SK-N-SH (cell line): Measurements from ENCODE around the gene CCDC18. TPM values are rescaled to one million over a fixed set of nuclear protein-coding genes. Genes with fewer than 3 reads are reported as not detected.
A peak's percentile ranks its signal among the peaks of the same experiment; 100 is the strongest.

Experiments used
- CTCF ChIA-PET: fragments of 300-600, 350-600 bp; formaldehyde crosslinking; extraction: SDS; loops from one replicate; lab custom pipeline; 2021; lab: Yijun Ruan, JAX
- POLR2A ChIA-PET: fragments of 350-600 bp; sonication (Branson Sonifier 250); formaldehyde crosslinking; extraction: SDS; loops from one replicate; lab custom pipeline; 2020; ENCODE audit warnings: antibody characterized with exemption, inconsistent platforms; lab: Yijun Ruan, JAX
- DNase-seq: peaks from one replicate; pipeline ENCODE4 v3.0.0; 2012
- H2AFZ ChIP-seq: fragments of 200-600 bp; sonication (generic); 2 replicates; pipeline ENCODE4 v1.8.1; 2016; ENCODE audit warnings: antibody characterized with exemption, mild to moderate bottlenecking, low read depth
- H3F3A ChIP-seq: fragments of 200-600 bp; sonication (generic); replicated peaks from 2 replicates; pipeline ENCODE3; 2016; ENCODE audit warnings: antibody characterized with exemption, mild to moderate bottlenecking; ENCODE audit not compliant: insufficient read depth
- H3K27ac ChIP-seq, 2 experiments: fragments of 200-500 bp in 1 of 2; fragments of 200-600 bp in 1 of 2; sonication (Bioruptor generic) in 1 of 2; sonication (generic), shearing (Covaris generic) in 1 of 2; 2 replicates each; pipeline versions ENCODE4 v1.5.1 to v1.6.1; 2014 to 2016; ENCODE audit warnings: low read depth in 2 of 2, inconsistent platforms in 1 of 2, low read length in 1 of 2, mild to moderate bottlenecking in 1 of 2, mixed read lengths in 1 of 2
- H3K27me3 ChIP-seq: fragments of 200-600 bp; sonication (generic), shearing (Covaris generic); 2 replicates; pipeline ENCODE4 v1.6.1; 2016; ENCODE audit warnings: mixed run types; ENCODE audit not compliant: insufficient read depth
- H3K36me3 ChIP-seq, 2 experiments: fragments of 200-500 bp in 1 of 2; fragments of 200-600 bp in 1 of 2; sonication (Bioruptor generic) in 1 of 2; sonication (generic) in 1 of 2; replicated peaks in 1 of 2; 2 replicates each; pipeline versions ENCODE3 to v1.5.1; 2014 to 2016; ENCODE audit warnings: low read length in 1 of 2, mild to moderate bottlenecking in 1 of 2; ENCODE audit not compliant: insufficient read depth in 2 of 2, control insufficient read depth in 1 of 2
- H3K4me1 ChIP-seq, 2 experiments: fragments of 200-500 bp in 1 of 2; fragments of 200-600 bp in 1 of 2; sonication (Bioruptor generic) in 1 of 2; sonication (generic), shearing (Covaris generic) in 1 of 2; 2 replicates each; pipeline versions ENCODE4 v1.5.1 to v1.6.1; 2014 to 2016; ENCODE audit warnings: low read depth in 1 of 2, low read length in 1 of 2, mixed run types in 1 of 2; ENCODE audit not compliant: insufficient read depth in 2 of 2, control insufficient read depth in 1 of 2
- H3K4me2 ChIP-seq: fragments of 200-600 bp; sonication (generic), shearing (Covaris generic); 2 replicates; pipeline ENCODE4 v1.6.1; 2017; ENCODE audit warnings: mixed run types
- H3K4me3 ChIP-seq, 2 experiments: fragments of 200-500 bp in 1 of 2; fragments of 200-600 bp in 1 of 2; sonication (Bioruptor generic) in 1 of 2; sonication (generic), shearing (Covaris generic) in 1 of 2; 2 replicates each; pipeline versions ENCODE4 v1.5.1 to v1.8.1; 2014 to 2016; ENCODE audit warnings: low read depth in 2 of 2, inconsistent platforms in 1 of 2, low read length in 1 of 2, mild to moderate bottlenecking in 1 of 2, mixed read lengths in 1 of 2, moderate library complexity in 1 of 2
- H3K79me2 ChIP-seq: fragments of 200-600 bp; sonication (generic); 2 replicates; pipeline ENCODE4 v1.8.1; 2017; ENCODE audit warnings: mild to moderate bottlenecking; ENCODE audit not compliant: insufficient read depth
- H3K9ac ChIP-seq: fragments of 200-600 bp; sonication (generic); 2 replicates; pipeline ENCODE4 v1.6.1; 2017; ENCODE audit warnings: mixed run types
- H3K9me2 ChIP-seq: fragments of 200-600 bp; sonication (generic); 2 replicates; pipeline ENCODE4 v1.6.1; 2017; ENCODE audit warnings: mixed run types
- H3K9me3 ChIP-seq: fragments of 200-600 bp; sonication (generic); 2 replicates; pipeline ENCODE4 v1.6.1; 2017; ENCODE audit warnings: mixed run types, mild to moderate bottlenecking, moderate library complexity
- H4K20me1 ChIP-seq: fragments of 200-600 bp; sonication (generic); 2 replicates; pipeline ENCODE4 v1.6.1; 2017; ENCODE audit warnings: mild to moderate bottlenecking, mixed run types; ENCODE audit not compliant: insufficient read depth
- ELF1 ChIP-seq: IDR thresholded peaks from 2 replicates; pipeline ENCODE4 v1.4.0; 2012
- EP300 ChIP-seq, 2 experiments: IDR thresholded peaks; 2 replicates each; pipeline versions ENCODE4 v1.4.0 to v1.6.1; 2012; ENCODE audit warnings: borderline replicate concordance in 1 of 2, low read depth in 1 of 2, low read length in 1 of 2
- EZH2phosphoT487 ChIP-seq: fragments of 200-600 bp; sonication (generic); IDR thresholded peaks from 2 replicates; pipeline ENCODE4 v1.6.1; 2017; ENCODE audit warnings: low read depth, mixed run types, mild to moderate bottlenecking, antibody characterized with exemption, moderate library complexity, borderline replicate concordance
- FOSL2 ChIP-seq: IDR thresholded peaks from 2 replicates; pipeline ENCODE4 v1.4.0; 2012; ENCODE audit warnings: low read depth, mild to moderate bottlenecking, moderate library complexity, borderline replicate concordance
- FOXJ3 ChIP-seq: sonication (generic); formaldehyde crosslinking; IDR thresholded peaks from 2 replicates; pipeline ENCODE4 v1.5.1; 2020; ENCODE audit warnings: mild to moderate bottlenecking, missing genetic modification reagents
- FOXM1 ChIP-seq: IDR thresholded peaks from 2 replicates; pipeline ENCODE4 v1.4.0; 2012; ENCODE audit warnings: low read depth, mild to moderate bottlenecking
- GABPA ChIP-seq: IDR thresholded peaks from 2 replicates; pipeline ENCODE4 v1.4.0; 2012; ENCODE audit warnings: low read depth, mild to moderate bottlenecking
- GATA2 ChIP-seq: sonication (generic); formaldehyde crosslinking; IDR thresholded peaks from 2 replicates; pipeline ENCODE4 v1.5.0; 2020; ENCODE audit warnings: mild to moderate bottlenecking, missing genetic modification reagents
- JUND ChIP-seq: IDR thresholded peaks from 2 replicates; pipeline ENCODE4 v1.4.0; 2012
- MEF2A ChIP-seq: IDR thresholded peaks from 2 replicates; pipeline ENCODE4 v1.4.0; 2012; ENCODE audit warnings: low read depth, borderline replicate concordance
- NFIC ChIP-seq: IDR thresholded peaks from 2 replicates; pipeline ENCODE4 v1.4.0; 2012; ENCODE audit warnings: borderline replicate concordance
- POLR2AphosphoS5 ChIP-seq: IDR thresholded peaks from 2 replicates; pipeline ENCODE4 v1.6.1; 2012; ENCODE audit warnings: low read depth, low read length
- RAD21 ChIP-seq: IDR thresholded peaks from 2 replicates; pipeline ENCODE4 v1.6.1; 2012; ENCODE audit warnings: mild to moderate bottlenecking, low read length
- RCOR1 ChIP-seq: fragments of 150-350 bp; IDR thresholded peaks from 2 replicates; pipeline ENCODE4 v1.6.1; 2017; ENCODE audit warnings: antibody characterized with exemption, low read length
- RFX5 ChIP-seq: IDR thresholded peaks from 2 replicates; pipeline ENCODE4 v1.6.1; 2012; ENCODE audit warnings: mild to moderate bottlenecking, improper control_type of control experiment, low read length
- RXRA ChIP-seq: IDR thresholded peaks from 2 replicates; pipeline ENCODE4 v1.4.0; 2012; ENCODE audit warnings: low read depth, mild to moderate bottlenecking, borderline replicate concordance
- SIN3A ChIP-seq: IDR thresholded peaks from 2 replicates; pipeline ENCODE4 v1.6.1; 2012; ENCODE audit warnings: low read depth, mild to moderate bottlenecking, low read length, moderate library complexity, borderline replicate concordance
- SMC3 ChIP-seq: IDR thresholded peaks from 2 replicates; pipeline ENCODE4 v1.6.1; 2012; ENCODE audit warnings: low read depth, low read length, improper control_type of control experiment
- TAF1 ChIP-seq: IDR thresholded peaks from 2 replicates; pipeline ENCODE4 v1.6.1; 2012; ENCODE audit warnings: low read depth, mild to moderate bottlenecking, low read length, moderate library complexity, borderline replicate concordance
- TCF12 ChIP-seq: IDR thresholded peaks from 2 replicates; pipeline ENCODE4 v1.4.0; 2012
- TEAD4 ChIP-seq: IDR thresholded peaks from 2 replicates; pipeline ENCODE4 v1.4.0; 2012; ENCODE audit warnings: mild to moderate bottlenecking, borderline replicate concordance; ENCODE audit not compliant: insufficient read depth
- WGBS: methylation state at CpG from one replicate; pipeline ENCODE4 v1.1.6; 2017; ENCODE audit warnings: low lambda C conversion rate; 5-methylcytosine and 5-hydroxymethylcytosine counted together
- polyA plus RNA-seq, 3 experiments: library from polyadenylated mRNA; depleted of rRNA; stranded (reverse); fragments of >200 nt; gene quantifications; 2 replicates each; pipeline ENCODE4 v1.2.3, GENCODE V29; 2012
- TF ChIP-seq, protein P1 (sequence below): fragments of 150-350 bp; IDR thresholded peaks from 2 replicates; pipeline ENCODE4 v1.6.1; 2016; ENCODE audit warnings: mild to moderate bottlenecking, low read depth, low read length
- TF ChIP-seq, protein P2 (sequence below): fragments of 150-350 bp; IDR thresholded peaks from 2 replicates; pipeline ENCODE4 v1.6.1; 2017; ENCODE audit warnings: antibody characterized with exemption, low read length, low read depth, borderline replicate concordance
- TF ChIP-seq, protein P3 (sequence below): IDR thresholded peaks from 2 replicates; pipeline ENCODE4 v1.4.0; 2012; ENCODE audit warnings: low read depth
- TF ChIP-seq, protein P4 (sequence below): fragments of 200-600 bp; sonication (generic); IDR thresholded peaks from 2 replicates; pipeline ENCODE4 v1.6.1; 2017; ENCODE audit warnings: antibody characterized with exemption, mild to moderate bottlenecking, moderate library complexity
- TF ChIP-seq, protein P5 (sequence below): IDR thresholded peaks from 2 replicates; pipeline ENCODE4 v1.6.1; 2012; ENCODE audit warnings: mild to moderate bottlenecking, low read depth, low read length, moderate library complexity

Gene CCDC18
- polyA plus RNA-seq, 1 of the 3 experiments (the other 2 are of a cell fraction): 4.0 TPM

DNA sequence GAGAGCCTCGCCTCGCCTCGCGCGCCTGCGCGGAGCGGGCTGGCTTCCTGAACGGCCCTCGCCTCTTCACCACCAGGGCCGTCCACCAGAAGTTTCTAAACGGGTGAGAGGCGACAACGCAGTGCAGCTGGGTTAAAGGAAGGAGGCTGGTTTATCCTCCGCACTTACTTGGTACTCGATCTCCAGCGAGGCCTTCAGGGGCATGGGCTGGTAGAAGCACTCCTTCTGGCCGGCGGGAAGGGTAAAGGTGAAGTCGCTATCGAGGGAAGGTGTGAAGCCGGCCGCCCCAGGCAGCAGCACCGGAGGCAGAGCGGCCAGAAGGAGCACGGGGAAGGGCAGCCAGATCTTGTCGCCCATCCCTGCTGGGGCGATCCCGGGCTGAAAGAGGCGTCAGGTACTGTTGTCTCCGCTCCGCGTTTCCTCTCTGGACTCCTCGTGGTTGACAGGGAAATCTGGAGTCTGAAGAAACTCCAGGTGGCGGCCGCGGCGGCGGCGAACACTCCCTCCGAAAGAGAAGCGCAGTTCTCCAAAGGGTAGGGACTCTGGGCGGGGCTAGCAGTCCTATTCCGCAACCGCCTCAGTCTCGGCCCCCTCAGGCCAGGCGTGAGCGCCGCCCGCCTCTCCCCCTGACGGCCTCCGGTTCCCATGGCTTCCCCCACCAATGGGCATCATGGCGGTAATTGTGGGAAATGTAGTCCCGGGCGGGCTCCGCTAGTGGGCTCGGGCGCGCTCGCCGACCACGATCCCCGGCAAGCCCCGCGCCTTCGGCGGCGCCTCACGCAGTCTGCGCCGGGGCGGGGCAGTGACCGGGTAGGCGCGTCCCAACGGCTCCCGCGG, 420 bp upstream of the CCDC18 start, which contains the start of gene TMED5:
Gene TMED5, minus strand, starts transcription at position 528 of the 837 bp plus-strand sequence. Its CDS starts 171 bp downstream, at position 357.
- POLR2A ChIA-PET: no interaction called here
- Histone ChIP-seq H3K27ac (peak within 1 kb of the TSS; percentile 98), H3K9me3 (no peaks in the 10 kb centered on the region), H3K9me2 (no peaks in the 10 kb centered on the region), H3K79me2 (peaks cover 86% of the 10 kb centered on the region), H4K20me1 (peaks cover 33% of the 10 kb centered on the region), H3K4me2 (peak within 1 kb of the TSS; percentile 93), H3K4me1 (peaks cover 3 to 5% of the 10 kb centered on the region in 2 experiments; a peak in 2 of 4 replicates), H3F3A (peaks cover 11% of the 10 kb centered on the region), H3K36me3 (peaks cover 3 to 15% of the 10 kb centered on the region in 2 experiments), H2AFZ (peak within 1 kb of the TSS; percentile 90), H3K9ac (peak within 1 kb of the TSS; percentile 95), H3K27me3 (no peaks in the 10 kb centered on the region), H3K4me3 (peak within 1 kb of the TSS; percentile 86 to 96)
- DNase-seq: peak; percentile 94
- CTCF ChIA-PET: no interaction called here
- under 1% methylated on average over 33 of the region's 78 CpGs for WGBS
- TF ChIP-seq JUND: no peak
- TF ChIP-seq TEAD4: no peak
- 0 out of 2 replicates have a peak, but pooled peaks have one; percentile 10 for TF ChIP-seq NFIC
- TF ChIP-seq RXRA: no peak
- TF ChIP-seq GATA2 (CRISPR knock-in tag): no peak
- TF ChIP-seq, protein P1, sequence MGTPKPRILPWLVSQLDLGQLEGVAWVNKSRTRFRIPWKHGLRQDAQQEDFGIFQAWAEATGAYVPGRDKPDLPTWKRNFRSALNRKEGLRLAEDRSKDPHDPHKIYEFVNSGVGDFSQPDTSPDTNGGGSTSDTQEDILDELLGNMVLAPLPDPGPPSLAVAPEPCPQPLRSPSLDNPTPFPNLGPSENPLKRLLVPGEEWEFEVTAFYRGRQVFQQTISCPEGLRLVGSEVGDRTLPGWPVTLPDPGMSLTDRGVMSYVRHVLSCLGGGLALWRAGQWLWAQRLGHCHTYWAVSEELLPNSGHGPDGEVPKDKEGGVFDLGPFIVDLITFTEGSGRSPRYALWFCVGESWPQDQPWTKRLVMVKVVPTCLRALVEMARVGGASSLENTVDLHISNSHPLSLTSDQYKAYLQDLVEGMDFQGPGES: no peak
- TF ChIP-seq SIN3A: no peak; the same call in 1 of the 2 replicates
- peak; percentile 48; the same call in 1 of the 2 replicates for TF ChIP-seq FOXM1
- TF ChIP-seq, protein P2, sequence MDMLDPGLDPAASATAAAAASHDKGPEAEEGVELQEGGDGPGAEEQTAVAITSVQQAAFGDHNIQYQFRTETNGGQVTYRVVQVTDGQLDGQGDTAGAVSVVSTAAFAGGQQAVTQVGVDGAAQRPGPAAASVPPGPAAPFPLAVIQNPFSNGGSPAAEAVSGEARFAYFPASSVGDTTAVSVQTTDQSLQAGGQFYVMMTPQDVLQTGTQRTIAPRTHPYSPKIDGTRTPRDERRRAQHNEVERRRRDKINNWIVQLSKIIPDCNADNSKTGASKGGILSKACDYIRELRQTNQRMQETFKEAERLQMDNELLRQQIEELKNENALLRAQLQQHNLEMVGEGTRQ: no peak
- peak; percentile 53 for TF ChIP-seq ELF1
- TF ChIP-seq POLR2AphosphoS5: peak; percentile 57; the same call in 1 of the 2 replicates
- TF ChIP-seq, protein P3, sequence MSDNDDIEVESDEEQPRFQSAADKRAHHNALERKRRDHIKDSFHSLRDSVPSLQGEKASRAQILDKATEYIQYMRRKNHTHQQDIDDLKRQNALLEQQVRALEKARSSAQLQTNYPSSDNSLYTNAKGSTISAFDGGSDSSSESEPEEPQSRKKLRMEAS: peak; percentile 78
- TF ChIP-seq TAF1: peak; percentile 50; the same call in 1 of the 2 replicates
- TF ChIP-seq, protein P4, sequence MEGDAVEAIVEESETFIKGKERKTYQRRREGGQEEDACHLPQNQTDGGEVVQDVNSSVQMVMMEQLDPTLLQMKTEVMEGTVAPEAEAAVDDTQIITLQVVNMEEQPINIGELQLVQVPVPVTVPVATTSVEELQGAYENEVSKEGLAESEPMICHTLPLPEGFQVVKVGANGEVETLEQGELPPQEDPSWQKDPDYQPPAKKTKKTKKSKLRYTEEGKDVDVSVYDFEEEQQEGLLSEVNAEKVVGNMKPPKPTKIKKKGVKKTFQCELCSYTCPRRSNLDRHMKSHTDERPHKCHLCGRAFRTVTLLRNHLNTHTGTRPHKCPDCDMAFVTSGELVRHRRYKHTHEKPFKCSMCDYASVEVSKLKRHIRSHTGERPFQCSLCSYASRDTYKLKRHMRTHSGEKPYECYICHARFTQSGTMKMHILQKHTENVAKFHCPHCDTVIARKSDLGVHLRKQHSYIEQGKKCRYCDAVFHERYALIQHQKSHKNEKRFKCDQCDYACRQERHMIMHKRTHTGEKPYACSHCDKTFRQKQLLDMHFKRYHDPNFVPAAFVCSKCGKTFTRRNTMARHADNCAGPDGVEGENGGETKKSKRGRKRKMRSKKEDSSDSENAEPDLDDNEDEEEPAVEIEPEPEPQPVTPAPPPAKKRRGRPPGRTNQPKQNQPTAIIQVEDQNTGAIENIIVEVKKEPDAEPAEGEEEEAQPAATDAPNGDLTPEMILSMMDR: no peak; the same call in 1 of the 2 replicates
- TF ChIP-seq MEF2A: no peak
- TF ChIP-seq FOXJ3 (CRISPR knock-in tag): no peak
- no peak for TF ChIP-seq EZH2phosphoT487
- TF ChIP-seq EP300 (IDR thresholded peaks at IDR 0.05; ENCODE audit: borderline replicate concordance in 1 of 2, low read depth in 1 of 2, low read length in 1 of 2): no peak; a peak in 1 of 4 replicates
- TF ChIP-seq RAD21: no peak
- TF ChIP-seq GABPA: peak; percentile 54; the same call in 1 of the 2 replicates
- peak; percentile 37; the same call in 1 of the 2 replicates for TF ChIP-seq RFX5
- TF ChIP-seq TCF12: peak; percentile 8; the same call in 1 of the 2 replicates
- TF ChIP-seq, protein P5, sequence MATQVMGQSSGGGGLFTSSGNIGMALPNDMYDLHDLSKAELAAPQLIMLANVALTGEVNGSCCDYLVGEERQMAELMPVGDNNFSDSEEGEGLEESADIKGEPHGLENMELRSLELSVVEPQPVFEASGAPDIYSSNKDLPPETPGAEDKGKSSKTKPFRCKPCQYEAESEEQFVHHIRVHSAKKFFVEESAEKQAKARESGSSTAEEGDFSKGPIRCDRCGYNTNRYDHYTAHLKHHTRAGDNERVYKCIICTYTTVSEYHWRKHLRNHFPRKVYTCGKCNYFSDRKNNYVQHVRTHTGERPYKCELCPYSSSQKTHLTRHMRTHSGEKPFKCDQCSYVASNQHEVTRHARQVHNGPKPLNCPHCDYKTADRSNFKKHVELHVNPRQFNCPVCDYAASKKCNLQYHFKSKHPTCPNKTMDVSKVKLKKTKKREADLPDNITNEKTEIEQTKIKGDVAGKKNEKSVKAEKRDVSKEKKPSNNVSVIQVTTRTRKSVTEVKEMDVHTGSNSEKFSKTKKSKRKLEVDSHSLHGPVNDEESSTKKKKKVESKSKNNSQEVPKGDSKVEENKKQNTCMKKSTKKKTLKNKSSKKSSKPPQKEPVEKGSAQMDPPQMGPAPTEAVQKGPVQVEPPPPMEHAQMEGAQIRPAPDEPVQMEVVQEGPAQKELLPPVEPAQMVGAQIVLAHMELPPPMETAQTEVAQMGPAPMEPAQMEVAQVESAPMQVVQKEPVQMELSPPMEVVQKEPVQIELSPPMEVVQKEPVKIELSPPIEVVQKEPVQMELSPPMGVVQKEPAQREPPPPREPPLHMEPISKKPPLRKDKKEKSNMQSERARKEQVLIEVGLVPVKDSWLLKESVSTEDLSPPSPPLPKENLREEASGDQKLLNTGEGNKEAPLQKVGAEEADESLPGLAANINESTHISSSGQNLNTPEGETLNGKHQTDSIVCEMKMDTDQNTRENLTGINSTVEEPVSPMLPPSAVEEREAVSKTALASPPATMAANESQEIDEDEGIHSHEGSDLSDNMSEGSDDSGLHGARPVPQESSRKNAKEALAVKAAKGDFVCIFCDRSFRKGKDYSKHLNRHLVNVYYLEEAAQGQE: no peak
- no peak for TF ChIP-seq SMC3
- TF ChIP-seq FOSL2: peak; percentile 2; the same call in 1 of the 2 replicates
- TF ChIP-seq RCOR1: peak; percentile 8; the same call in 1 of the 2 replicates
